HCT116 (cell line): Measurements from ENCODE around the gene EYA3. TPM values are rescaled to one million over a fixed set of nuclear protein-coding genes. Genes with fewer than 3 reads are reported as not detected.

Experiments
- ATAC-seq: fragments of 200-7000 bp; cut with Tn5 transposase; 2 replicates; pipeline ENCODE4 v1.9.1; 2020; ENCODE audit warnings: mild to moderate bottlenecking, moderate library complexity
- BruUV-seq: library from RNA; stranded (reverse); fragments of 400-500 nt; replicated peaks from 2 replicates; lab custom pipeline; 2021; lab: Mats Ljungman, UMichigan
- CTCF ChIA-PET: fragments of 300-600 bp; sonication (Branson Sonifier 250); formaldehyde crosslinking; loops from one replicate; lab custom pipeline; 2021; ENCODE audit warnings: antibody characterized with exemption; lab: Charles Lee
- POLR2A ChIA-PET: fragments of 300-600, 350-600 bp; sonication (Branson Sonifier 250); formaldehyde crosslinking; loops from one replicate; lab custom pipeline; 2021; ENCODE audit warnings: antibody characterized with exemption; lab: Charles Lee
- RAD21 ChIA-PET, 2 experiments: fragments of 300-600 bp; sonication (Branson Sonifier 250); formaldehyde crosslinking; loops; one replicate each; lab custom pipeline; 2023; ENCODE audit warnings: low total read pairs in 2 of 2; ENCODE audit not compliant: uncharacterized antibody in 2 of 2, unreplicated experiment in 2 of 2, low non-redundant PET in 1 of 2; lab: Charles Lee
- DNase-seq: peaks from one replicate; pipeline ENCODE4 v3.0.0-alpha.2; 2010; ENCODE audit warnings: low read depth, low spot score
- H2AFZ ChIP-seq: fragments of 200-600 bp; shearing (Covaris generic), sonication (generic); 2 replicates; pipeline ENCODE4 v1.6.1; 2017; ENCODE audit warnings: low read depth, mixed run types, mixed read lengths, antibody characterized with exemption, low read length; ENCODE audit not compliant: poor library complexity, severe bottlenecking
- H3K27ac ChIP-seq: 2 replicates; pipeline ENCODE4 v1.5.1; 2012; ENCODE audit warnings: low read depth, low read length
- H3K27me3 ChIP-seq: fragments of 200-600 bp; sonication (generic); 2 replicates; pipeline ENCODE4 v1.6.1; 2016; ENCODE audit warnings: mixed run types, low read length, mixed read lengths; ENCODE audit not compliant: insufficient read depth
- H3K36me3 ChIP-seq, 2 experiments: fragments of 200-500 bp in 1 of 2; fragments of 200-600 bp in 1 of 2; sonication (Bioruptor generic) in 1 of 2; sonication (generic) in 1 of 2; 2 replicates each; pipeline versions ENCODE4 v1.5.1 to v1.6.1; 2014 to 2016; ENCODE audit warnings: low read length in 2 of 2, inconsistent platforms in 1 of 2, mixed read lengths in 1 of 2, mixed run types in 1 of 2; ENCODE audit not compliant: insufficient read depth in 2 of 2, control insufficient read depth in 1 of 2
- H3K4me1 ChIP-seq, 2 experiments: fragments of 200-600 bp in 1 of 2; sonication (generic) in 1 of 2; 2 replicates each; pipeline versions ENCODE4 v1.5.1 to v1.6.1; 2012 to 2017; ENCODE audit warnings: low read length in 2 of 2, inconsistent platforms in 1 of 2, mild to moderate bottlenecking in 1 of 2, mixed read lengths in 1 of 2, mixed run types in 1 of 2, moderate library complexity in 1 of 2; ENCODE audit not compliant: insufficient read depth in 2 of 2, control insufficient read depth in 1 of 2
- H3K4me2 ChIP-seq: fragments of 200-600 bp; sonication (generic); 2 replicates; pipeline ENCODE4 v1.6.1; 2017; ENCODE audit warnings: mixed run types, low read length, mixed read lengths
- H3K4me3 ChIP-seq, 2 experiments: fragments of 200-600 bp in 1 of 2; sonication (generic) in 1 of 2; replicated peaks in 1 of 2; 2 replicates each; pipeline ENCODE4 v1.5.1; 2011 to 2016; ENCODE audit warnings: low read length in 2 of 2, control low read depth in 1 of 2, low read depth in 1 of 2, mild to moderate bottlenecking in 1 of 2, mixed read lengths in 1 of 2, mixed run types in 1 of 2
- H3K79me2 ChIP-seq: fragments of 200-600 bp; sonication (generic); 2 replicates; pipeline ENCODE4 v1.6.1; 2017; ENCODE audit warnings: mild to moderate bottlenecking, mixed run types, low read length, moderate library complexity, mixed read lengths; ENCODE audit not compliant: insufficient read depth
- H3K9ac ChIP-seq: fragments of 200-600 bp; sonication (generic); 2 replicates; pipeline ENCODE4 v1.6.1; 2016; ENCODE audit warnings: low read length, mixed read lengths
- H3K9me2 ChIP-seq: fragments of 200-600 bp; sonication (generic), shearing (Covaris generic); 2 replicates; pipeline ENCODE4 v1.6.1; 2017; ENCODE audit warnings: mixed run types, mild to moderate bottlenecking, moderate library complexity; ENCODE audit not compliant: insufficient read depth
- H3K9me3 ChIP-seq, 2 experiments: fragments of 200-500 bp in 1 of 2; fragments of 200-600 bp in 1 of 2; sonication (Bioruptor generic) in 1 of 2; sonication (generic) in 1 of 2; 2 replicates each; pipeline ENCODE4 v1.6.1; 2014 to 2017; ENCODE audit warnings: low read length in 2 of 2, mixed read lengths in 2 of 2, inconsistent platforms in 1 of 2, low read depth in 1 of 2, mild to moderate bottlenecking in 1 of 2, mixed run types in 1 of 2, moderate library complexity in 1 of 2; ENCODE audit not compliant: control insufficient read depth in 1 of 2, insufficient read depth in 1 of 2
- H4K20me1 ChIP-seq: fragments of 200-600 bp; sonication (generic), shearing (Covaris generic); 2 replicates; pipeline ENCODE4 v1.6.1; 2017; ENCODE audit warnings: mixed run types, mild to moderate bottlenecking, moderate library complexity; ENCODE audit not compliant: insufficient read depth
- CBX3 ChIP-seq: IDR thresholded peaks from 2 replicates; pipeline ENCODE4 v1.6.1; 2012; ENCODE audit warnings: low read depth
- CEBPB ChIP-seq: IDR thresholded peaks from 2 replicates; pipeline ENCODE4 v1.6.1; 2012; ENCODE audit warnings: low read depth
- EGR1 ChIP-seq: IDR thresholded peaks from 2 replicates; pipeline ENCODE4 v1.6.1; 2012; ENCODE audit warnings: low read depth
- ELF1 ChIP-seq: IDR thresholded peaks from 2 replicates; pipeline ENCODE4 v1.6.1; 2012; ENCODE audit warnings: low read depth, borderline replicate concordance
- EZH2 ChIP-seq: fragments of 200-600 bp; sonication (generic); IDR thresholded peaks from 2 replicates; pipeline ENCODE4 v1.6.1; 2017; ENCODE audit warnings: antibody characterized with exemption, mixed run types
- EZH2phosphoT487 ChIP-seq: fragments of 200-600 bp; IDR thresholded peaks from 2 replicates; pipeline ENCODE4 v1.6.1; 2018; ENCODE audit warnings: antibody characterized with exemption, borderline replicate concordance
- FOSL1 ChIP-seq: IDR thresholded peaks from 2 replicates; pipeline ENCODE4 v1.6.1; 2012; ENCODE audit warnings: low read depth
- JUND ChIP-seq: IDR thresholded peaks from 2 replicates; pipeline ENCODE4 v1.6.1; 2012
- MAX ChIP-seq: IDR thresholded peaks from 2 replicates; pipeline ENCODE4 v1.6.1; 2012
- POLR2A ChIP-seq: IDR thresholded peaks from 2 replicates; pipeline ENCODE4 v1.7.0; 2011; ENCODE audit warnings: borderline replicate concordance; ENCODE audit not compliant: insufficient read depth, insufficient read length; ENCODE audit errors: extremely low read depth
- POLR2AphosphoS5 ChIP-seq: IDR thresholded peaks from 2 replicates; pipeline ENCODE4 v1.6.1; 2011; ENCODE audit warnings: mild to moderate bottlenecking, low read depth, low read length, moderate library complexity
- RAD21 ChIP-seq: IDR thresholded peaks from 2 replicates; pipeline ENCODE4 v1.6.1; 2012; ENCODE audit warnings: low read depth, mild to moderate bottlenecking
- SIN3A ChIP-seq: IDR thresholded peaks from 2 replicates; pipeline ENCODE4 v1.6.1; 2012; ENCODE audit warnings: low read depth
- SP1 ChIP-seq: IDR thresholded peaks from 2 replicates; pipeline ENCODE4 v1.6.1; 2012; ENCODE audit warnings: low read depth
- SRF ChIP-seq: IDR thresholded peaks from 2 replicates; pipeline ENCODE4 v1.6.1; 2012; ENCODE audit warnings: low read depth
- TCF7L2 ChIP-seq: IDR thresholded peaks from 2 replicates; pipeline ENCODE4 v1.7.0; 2011; ENCODE audit warnings: borderline replicate concordance, inconsistent platforms; ENCODE audit not compliant: insufficient read depth, insufficient read length; ENCODE audit errors: extremely low read depth
- ZNF274 ChIP-seq: fragments of 200-500 bp; sonication (Bioruptor generic); IDR thresholded peaks from 2 replicates; pipeline ENCODE4 v1.6.1; 2014; ENCODE audit warnings: mild to moderate bottlenecking, low read depth, low read length, inconsistent platforms
- intact Hi-C: fragments of 100-400 bp; cut with micrococcal nuclease; formaldehyde crosslinking; loops from 2 replicates; pipeline ENCODE4 v1.10.0; 2022
- total RNA-seq: library from RNA; stranded (reverse); gene quantifications from one replicate; pipeline ENCODE4 v1.2.1, GENCODE V29; 2021; ENCODE audit not compliant: unreplicated experiment
- TF ChIP-seq, protein P1 (sequence below): IDR thresholded peaks from 2 replicates; pipeline ENCODE4 v1.6.1; 2012
- TF ChIP-seq, protein P2 (sequence below): IDR thresholded peaks from 2 replicates; pipeline ENCODE4 v1.6.1; 2012; ENCODE audit warnings: low read depth

Gene EYA3
- total RNA-seq, 1 experiment from 2014 or later: 25.9 TPM

GRCh38 chr1:28058168-28058567 lies 30.2 kb downstream of the EYA3 start:
- RAD21 ChIA-PET: no interaction called here
- H3K4me1 ChIP-seq: peaks cover 0 to 4% of the 10 kb centered on the region in 2 experiments; a peak in 2 of 4 replicates

More at GRCh38 chr1:28058168-28058567, 30.2 kb downstream of the EYA3 start:
- Histone ChIP-seq H3K27ac (no peak overlapping the region), H3K79me2 (peaks cover 47% of the 10 kb centered on the region), H3K4me3 (no peak overlapping the region), H3K9me3 (no peaks in the 10 kb centered on the region), H3K27me3 (no peaks in the 10 kb centered on the region), H4K20me1 (peaks cover 3% of the 10 kb centered on the region; the same call in 1 of the 2 replicates), H3K4me2 (no peak overlapping the region), H3K9me2 (no peaks in the 10 kb centered on the region), H3K9ac (no peak overlapping the region), H2AFZ (no peak overlapping the region)
- no TSS peak for BruUV-seq
- intact Hi-C loops: no loop called here
- ATAC-seq (no peak), DNase-seq (no peak)
- CTCF ChIA-PET: no interaction called here
- POLR2A ChIA-PET: no interaction called here
- TF ChIP-seq ZNF274 (no peak), EZH2phosphoT487 (no peak), CBX3 (no peak), ELF1 (no peak), EZH2 (no peak), POLR2AphosphoS5 (no peak), SRF (no peak), RAD21 (no peak), SP1 (no peak), SIN3A (no peak), JUND (no peak), EGR1 (no peak), MAX (no peak), TCF7L2 (no peak), POLR2A (no peak), CEBPB (no peak), FOSL1 (no peak)
- TF ChIP-seq, protein P1, sequence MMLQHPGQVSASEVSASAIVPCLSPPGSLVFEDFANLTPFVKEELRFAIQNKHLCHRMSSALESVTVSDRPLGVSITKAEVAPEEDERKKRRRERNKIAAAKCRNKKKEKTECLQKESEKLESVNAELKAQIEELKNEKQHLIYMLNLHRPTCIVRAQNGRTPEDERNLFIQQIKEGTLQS: no peak
- TF ChIP-seq, protein P2, sequence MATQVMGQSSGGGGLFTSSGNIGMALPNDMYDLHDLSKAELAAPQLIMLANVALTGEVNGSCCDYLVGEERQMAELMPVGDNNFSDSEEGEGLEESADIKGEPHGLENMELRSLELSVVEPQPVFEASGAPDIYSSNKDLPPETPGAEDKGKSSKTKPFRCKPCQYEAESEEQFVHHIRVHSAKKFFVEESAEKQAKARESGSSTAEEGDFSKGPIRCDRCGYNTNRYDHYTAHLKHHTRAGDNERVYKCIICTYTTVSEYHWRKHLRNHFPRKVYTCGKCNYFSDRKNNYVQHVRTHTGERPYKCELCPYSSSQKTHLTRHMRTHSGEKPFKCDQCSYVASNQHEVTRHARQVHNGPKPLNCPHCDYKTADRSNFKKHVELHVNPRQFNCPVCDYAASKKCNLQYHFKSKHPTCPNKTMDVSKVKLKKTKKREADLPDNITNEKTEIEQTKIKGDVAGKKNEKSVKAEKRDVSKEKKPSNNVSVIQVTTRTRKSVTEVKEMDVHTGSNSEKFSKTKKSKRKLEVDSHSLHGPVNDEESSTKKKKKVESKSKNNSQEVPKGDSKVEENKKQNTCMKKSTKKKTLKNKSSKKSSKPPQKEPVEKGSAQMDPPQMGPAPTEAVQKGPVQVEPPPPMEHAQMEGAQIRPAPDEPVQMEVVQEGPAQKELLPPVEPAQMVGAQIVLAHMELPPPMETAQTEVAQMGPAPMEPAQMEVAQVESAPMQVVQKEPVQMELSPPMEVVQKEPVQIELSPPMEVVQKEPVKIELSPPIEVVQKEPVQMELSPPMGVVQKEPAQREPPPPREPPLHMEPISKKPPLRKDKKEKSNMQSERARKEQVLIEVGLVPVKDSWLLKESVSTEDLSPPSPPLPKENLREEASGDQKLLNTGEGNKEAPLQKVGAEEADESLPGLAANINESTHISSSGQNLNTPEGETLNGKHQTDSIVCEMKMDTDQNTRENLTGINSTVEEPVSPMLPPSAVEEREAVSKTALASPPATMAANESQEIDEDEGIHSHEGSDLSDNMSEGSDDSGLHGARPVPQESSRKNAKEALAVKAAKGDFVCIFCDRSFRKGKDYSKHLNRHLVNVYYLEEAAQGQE: no peak
- TF ChIP-seq, all 23 proteins: peak for 0
- H3K36me3 ChIP-seq: no peaks in the 10 kb centered on the region
